PFSK-1 (cell line): Measurements from ENCODE around the gene SDS.

ENCODE experiments used
- POLR2AphosphoS5 ChIP-seq: IDR thresholded peaks from 2 replicates; pipeline ENCODE4 v1.6.1; 2012; ENCODE audit warnings: low read depth, mild to moderate bottlenecking, control low read depth, low read length, moderate library complexity
- REST ChIP-seq, 2 experiments: IDR thresholded peaks; 2 replicates each; pipeline versions ENCODE4 v1.6.1 to v1.8.0; 2011 to 2012; ENCODE audit warnings: low read depth in 2 of 2, low read length in 2 of 2, control low read depth in 1 of 2, inconsistent platforms in 1 of 2, mild to moderate bottlenecking in 1 of 2, moderate library complexity in 1 of 2; ENCODE audit not compliant: insufficient read depth in 1 of 2
- SIN3A ChIP-seq: IDR thresholded peaks from 2 replicates; pipeline ENCODE4 v1.6.1; 2012; ENCODE audit warnings: mild to moderate bottlenecking, low read length, moderate library complexity, borderline replicate concordance; ENCODE audit not compliant: insufficient read depth
- TAF1 ChIP-seq: IDR thresholded peaks from 2 replicates; pipeline ENCODE4 v1.6.1; 2012; ENCODE audit warnings: low read length, control low read depth, borderline replicate concordance; ENCODE audit not compliant: insufficient read depth

GRCh38 chr12:113371808-113372207, 31.9 kb downstream of the SDS start:
- TF ChIP-seq POLR2AphosphoS5 (no peak), REST (IDR thresholded peaks at IDR 0.05; ENCODE audit: insufficient read depth in 1 of 2, low read depth in 2 of 2, low read length in 2 of 2) (no peak), SIN3A (no peak), TAF1 (no peak)
